Loucy (cell line): Measurements from ENCODE around the gene CCDC82.

Source experiments
- EZH2phosphoT487 ChIP-seq: fragments of 200-600 bp; IDR thresholded peaks from 2 replicates; pipeline ENCODE4 v1.6.1; 2018; ENCODE audit warnings: antibody characterized with exemption, mild to moderate bottlenecking, moderate library complexity, borderline replicate concordance
- TF ChIP-seq, protein P1 (sequence below): fragments of 200-600 bp; sonication (generic); conservative IDR thresholded peaks from 2 replicates; pipeline ENCODE4 v1.5.1; 2014; ENCODE audit warnings: mild to moderate bottlenecking, antibody characterized with exemption, low read length

DNA sequence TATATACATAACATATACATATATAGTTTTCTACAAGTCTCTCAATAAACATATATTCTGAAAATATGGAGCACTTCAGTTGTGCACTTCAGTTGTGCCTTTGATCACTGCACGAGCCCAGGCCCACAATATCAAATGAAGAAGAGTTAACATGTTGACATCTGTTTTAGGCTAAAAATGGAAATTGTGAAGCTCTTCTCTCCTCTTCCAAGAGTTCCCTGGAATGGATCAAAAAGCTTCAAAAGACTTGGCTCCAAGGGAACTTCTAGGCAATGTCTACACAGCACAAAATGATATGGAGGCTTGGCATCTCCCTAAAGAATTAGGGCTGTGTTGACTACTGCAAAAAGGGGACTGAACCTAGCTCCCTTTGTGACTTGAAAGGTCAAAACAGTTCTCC lies 83.6 kb downstream of the CCDC82 start:
- TF ChIP-seq, protein P1, sequence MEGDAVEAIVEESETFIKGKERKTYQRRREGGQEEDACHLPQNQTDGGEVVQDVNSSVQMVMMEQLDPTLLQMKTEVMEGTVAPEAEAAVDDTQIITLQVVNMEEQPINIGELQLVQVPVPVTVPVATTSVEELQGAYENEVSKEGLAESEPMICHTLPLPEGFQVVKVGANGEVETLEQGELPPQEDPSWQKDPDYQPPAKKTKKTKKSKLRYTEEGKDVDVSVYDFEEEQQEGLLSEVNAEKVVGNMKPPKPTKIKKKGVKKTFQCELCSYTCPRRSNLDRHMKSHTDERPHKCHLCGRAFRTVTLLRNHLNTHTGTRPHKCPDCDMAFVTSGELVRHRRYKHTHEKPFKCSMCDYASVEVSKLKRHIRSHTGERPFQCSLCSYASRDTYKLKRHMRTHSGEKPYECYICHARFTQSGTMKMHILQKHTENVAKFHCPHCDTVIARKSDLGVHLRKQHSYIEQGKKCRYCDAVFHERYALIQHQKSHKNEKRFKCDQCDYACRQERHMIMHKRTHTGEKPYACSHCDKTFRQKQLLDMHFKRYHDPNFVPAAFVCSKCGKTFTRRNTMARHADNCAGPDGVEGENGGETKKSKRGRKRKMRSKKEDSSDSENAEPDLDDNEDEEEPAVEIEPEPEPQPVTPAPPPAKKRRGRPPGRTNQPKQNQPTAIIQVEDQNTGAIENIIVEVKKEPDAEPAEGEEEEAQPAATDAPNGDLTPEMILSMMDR: no peak
- no peak for TF ChIP-seq EZH2phosphoT487
